ENCODE results near the gene KRT81. TPM values are rescaled to one million over a fixed set of nuclear protein-coding genes. Genes with fewer than 3 reads are reported as not detected.

The KRT81 gene
- total RNA-seq, 1 donor: not detected

DNA sequence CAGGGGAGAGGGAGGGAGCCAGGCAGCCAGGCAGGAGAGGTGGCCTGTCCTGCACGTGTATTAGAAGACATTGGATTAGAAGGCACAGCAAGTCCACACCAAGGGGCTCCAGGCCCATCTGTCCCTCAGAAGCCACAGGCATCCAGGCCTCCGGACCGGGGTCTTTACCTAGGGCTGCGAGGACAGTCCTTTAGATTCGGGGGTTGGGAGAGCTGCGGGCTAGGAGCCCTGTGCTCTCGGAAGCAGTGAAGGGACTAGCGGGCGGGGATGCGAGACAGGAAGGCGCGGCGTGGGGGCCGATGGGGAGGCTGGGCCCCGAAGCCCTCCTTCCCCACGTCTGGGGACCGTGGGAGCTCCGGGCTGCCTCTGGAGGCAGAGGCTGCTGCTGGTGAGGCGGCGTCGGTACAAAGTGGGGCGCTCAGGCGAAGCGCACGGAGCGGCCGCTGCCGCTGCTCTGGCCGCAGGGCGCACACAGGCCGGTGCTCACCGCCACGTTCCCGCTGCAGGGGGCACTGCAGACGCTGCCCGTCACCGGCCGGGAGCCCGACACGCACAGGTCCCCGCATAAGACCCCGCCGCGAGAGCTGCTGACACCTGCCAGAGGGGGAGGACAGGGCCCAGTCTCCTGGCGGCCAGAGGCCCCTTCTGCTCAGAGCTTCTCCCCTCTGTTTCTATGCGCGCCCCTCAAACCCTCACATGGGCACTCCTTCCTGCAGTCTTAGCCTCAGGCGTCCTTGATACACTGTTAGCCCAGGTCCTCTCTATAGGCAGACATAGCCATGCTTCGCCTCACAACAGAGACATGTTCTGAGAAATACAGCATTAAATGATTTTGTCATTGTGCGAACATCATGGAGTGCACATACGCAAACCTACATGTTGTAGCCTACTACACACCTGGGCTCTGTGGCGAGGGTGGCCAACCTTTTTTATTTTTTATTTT lies 41.0 kb downstream of the KRT81 start:
- Histone ChIP-seq H3K9me3 (ENCODE audit: low read depth, low read length) (no peaks in the 10 kb centered on the region), H3K27me3 (ENCODE audit: insufficient read depth, low read length) (peaks cover 28% of the 10 kb centered on the region), H3K4me3 (ENCODE audit: low read length) (no peak overlapping the region), H3K4me1 (ENCODE audit: insufficient read depth, low read length) (peaks cover 3% of the 10 kb centered on the region)

DNA sequence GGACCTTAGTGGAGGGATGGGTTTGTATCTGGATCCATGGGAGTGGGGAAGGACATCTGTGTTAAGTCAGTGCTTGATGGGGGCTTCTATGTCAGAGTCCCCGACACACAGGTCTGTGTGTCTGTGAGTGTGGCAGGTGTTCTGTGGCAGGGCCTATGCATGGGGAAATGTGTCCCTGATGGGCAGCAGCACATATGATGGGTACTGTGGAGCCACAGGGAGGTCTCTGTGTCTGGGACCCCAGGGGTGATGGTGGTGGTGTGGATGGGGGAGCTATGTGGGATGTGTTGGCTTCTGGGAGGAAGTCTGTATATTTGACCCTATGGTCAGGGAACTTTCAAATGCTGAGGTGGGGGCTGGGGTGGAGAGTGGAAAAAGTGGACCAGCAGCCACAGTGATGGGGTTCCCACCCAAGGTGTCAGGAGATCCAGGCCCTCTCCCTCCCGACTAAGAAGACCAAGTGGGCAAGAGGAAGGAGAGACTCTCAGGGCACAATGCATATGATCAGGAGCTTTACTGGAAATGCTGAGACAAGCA lies 41.8 kb downstream of the KRT81 start:
- Histone ChIP-seq H3K27me3 (ENCODE audit: insufficient read depth, low read length) (peaks cover 23% of the 10 kb centered on the region), H3K9me3 (ENCODE audit: low read depth, low read length) (no peaks in the 10 kb centered on the region), H3K4me1 (ENCODE audit: insufficient read depth, low read length) (peaks cover 5% of the 10 kb centered on the region), H3K4me3 (ENCODE audit: low read length) (no peak overlapping the region)

DNA sequence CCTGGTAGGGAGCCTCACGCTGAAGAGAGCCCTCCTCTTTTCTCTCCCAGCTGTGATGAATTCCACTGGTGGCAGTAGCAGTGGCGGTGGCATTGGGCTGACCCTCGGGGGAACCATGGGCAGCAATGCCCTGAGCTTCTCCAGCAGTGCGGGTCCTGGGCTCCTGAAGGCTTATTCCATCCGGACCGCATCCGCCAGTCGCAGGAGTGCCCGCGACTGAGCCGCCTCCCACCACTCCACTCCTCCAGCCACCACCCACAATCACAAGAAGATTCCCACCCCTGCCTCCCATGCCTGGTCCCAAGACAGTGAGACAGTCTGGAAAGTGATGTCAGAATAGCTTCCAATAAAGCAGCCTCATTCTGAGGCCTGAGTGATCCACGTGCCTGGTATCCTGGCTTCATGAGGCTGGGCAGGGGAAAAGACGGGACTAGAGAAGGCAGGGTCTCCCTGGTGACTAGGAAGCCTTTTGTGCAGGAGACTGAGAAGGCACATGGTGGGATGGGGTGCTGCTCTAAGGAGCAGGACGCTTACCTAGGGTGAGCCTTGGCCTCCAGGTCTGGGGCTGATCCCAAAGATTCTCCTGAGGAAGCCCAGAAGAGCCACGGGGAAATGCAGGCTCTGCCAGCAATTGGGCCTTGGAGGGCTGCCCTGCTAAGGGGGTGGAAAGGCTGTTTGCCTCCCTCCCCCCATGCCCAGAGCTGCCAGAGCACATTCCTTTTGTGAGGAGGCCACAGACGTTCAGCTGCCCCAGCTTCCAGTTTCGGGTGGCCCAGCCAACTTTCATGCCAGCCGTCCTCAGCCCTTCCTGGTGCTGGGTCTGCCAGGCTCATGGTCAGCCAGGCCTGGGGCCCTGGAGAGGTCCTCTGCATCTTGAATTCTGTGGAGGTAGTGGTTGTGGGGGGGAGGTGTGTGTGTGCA lies 42.5 kb downstream of the KRT81 start:
- no peak overlapping the region for H3K4me3 ChIP-seq (ENCODE audit: low read length)
- peaks cover 13% of the 10 kb centered on the region for H3K4me1 ChIP-seq (ENCODE audit: insufficient read depth, low read length)
- H3K27me3 ChIP-seq (ENCODE audit: insufficient read depth, low read length): peaks cover 23% of the 10 kb centered on the region
- no peaks in the 10 kb centered on the region for H3K9me3 ChIP-seq (ENCODE audit: low read depth, low read length)

DNA sequence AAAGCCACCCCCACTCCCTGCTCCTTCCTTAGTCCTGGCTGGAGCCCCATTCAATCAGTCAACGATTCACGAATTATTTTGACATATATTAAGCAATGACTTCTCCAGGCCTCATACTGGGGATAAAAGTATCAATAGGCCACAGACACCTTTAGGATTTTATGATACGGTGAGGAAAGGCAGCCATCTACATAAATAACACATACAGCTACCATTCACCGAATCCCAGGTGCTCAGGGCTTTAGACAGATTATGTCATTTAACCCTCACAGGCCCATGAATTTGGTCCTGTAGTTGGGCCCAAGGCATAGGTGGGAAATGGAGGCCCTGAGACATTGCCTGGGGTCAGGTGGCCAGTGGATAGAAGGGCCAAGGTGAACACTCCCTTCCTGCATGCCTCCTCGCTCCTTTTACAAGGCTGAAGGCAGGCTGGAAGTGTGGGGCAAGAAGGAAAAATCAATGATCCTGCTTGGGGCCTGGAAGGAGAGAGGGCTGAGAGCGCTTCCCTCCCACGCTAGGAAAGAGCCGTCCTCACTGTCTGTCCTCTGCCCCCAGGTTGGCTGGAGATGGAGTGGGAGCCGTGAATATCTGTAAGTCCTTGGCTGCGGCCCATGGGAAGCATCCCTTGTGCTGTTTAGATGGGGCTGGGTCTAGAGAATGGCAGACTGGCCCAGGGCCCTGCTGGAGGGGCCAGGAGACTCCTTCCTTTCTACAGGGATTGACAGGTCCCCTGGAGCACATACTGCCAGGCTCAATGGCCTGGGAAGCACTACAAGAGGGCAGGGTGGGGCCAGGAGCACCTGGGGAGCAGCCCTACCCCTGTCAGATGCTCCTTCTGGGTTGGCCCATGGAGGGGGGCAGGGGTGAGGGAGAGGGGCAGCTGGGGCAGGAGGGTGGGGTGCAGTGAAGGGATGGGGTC lies 43.5 kb downstream of the KRT81 start:
- H3K4me1 ChIP-seq (ENCODE audit: insufficient read depth, low read length): peaks cover 22% of the 10 kb centered on the region
- H3K27me3 ChIP-seq (ENCODE audit: insufficient read depth, low read length): peaks cover 23% of the 10 kb centered on the region
- H3K9me3 ChIP-seq (ENCODE audit: low read depth, low read length): no peaks in the 10 kb centered on the region
- H3K4me3 ChIP-seq (ENCODE audit: low read length): no peak overlapping the region

DNA sequence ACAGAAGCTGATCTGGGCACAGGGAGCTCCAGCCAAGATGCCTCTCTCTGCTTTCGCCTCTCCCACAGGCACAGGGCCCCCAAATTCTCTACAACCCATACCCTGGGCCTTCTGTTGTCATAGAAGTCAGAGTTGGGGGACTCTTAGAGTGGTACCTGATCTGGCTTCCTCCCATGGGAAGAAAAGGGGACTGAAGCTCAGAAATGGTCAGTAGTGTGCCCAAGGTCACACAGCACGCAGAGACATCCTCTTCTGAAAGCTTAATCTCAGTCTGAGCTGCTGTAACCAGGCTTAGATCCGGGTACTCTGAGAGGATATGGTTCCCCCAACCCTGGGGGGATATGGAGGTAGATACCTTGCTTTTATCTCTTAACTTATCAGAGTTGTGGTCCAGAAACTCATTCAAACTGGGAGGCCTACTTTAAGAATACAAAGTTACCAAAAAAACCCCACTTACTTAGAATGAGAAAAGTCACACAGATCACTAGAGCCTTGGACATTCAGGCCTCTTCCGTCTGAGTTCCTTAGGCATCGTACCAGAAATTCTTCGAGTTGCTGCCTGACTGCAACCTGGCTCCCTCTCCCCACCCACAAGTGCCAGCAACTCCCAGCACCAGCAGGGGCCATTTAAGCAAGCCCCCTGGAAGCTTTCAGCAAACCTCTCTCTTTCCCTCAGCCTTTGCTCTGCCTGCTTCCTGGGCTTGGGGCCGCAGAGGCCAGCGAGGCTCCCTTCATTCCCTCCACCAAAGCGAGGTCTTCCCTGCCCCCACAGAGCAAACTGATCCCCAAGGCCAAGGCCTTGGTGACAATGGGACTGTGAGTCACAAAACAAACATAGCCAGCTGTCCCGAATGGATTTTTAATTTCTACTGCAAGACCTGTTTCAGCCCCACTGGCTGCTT lies 44.4 kb downstream of the KRT81 start:
- H3K27me3 ChIP-seq (ENCODE audit: insufficient read depth, low read length): peaks cover 23% of the 10 kb centered on the region
- no peak overlapping the region for H3K4me3 ChIP-seq (ENCODE audit: low read length)
- no peaks in the 10 kb centered on the region for H3K9me3 ChIP-seq (ENCODE audit: low read depth, low read length)
- peaks cover 23% of the 10 kb centered on the region for H3K4me1 ChIP-seq (ENCODE audit: insufficient read depth, low read length)

DNA sequence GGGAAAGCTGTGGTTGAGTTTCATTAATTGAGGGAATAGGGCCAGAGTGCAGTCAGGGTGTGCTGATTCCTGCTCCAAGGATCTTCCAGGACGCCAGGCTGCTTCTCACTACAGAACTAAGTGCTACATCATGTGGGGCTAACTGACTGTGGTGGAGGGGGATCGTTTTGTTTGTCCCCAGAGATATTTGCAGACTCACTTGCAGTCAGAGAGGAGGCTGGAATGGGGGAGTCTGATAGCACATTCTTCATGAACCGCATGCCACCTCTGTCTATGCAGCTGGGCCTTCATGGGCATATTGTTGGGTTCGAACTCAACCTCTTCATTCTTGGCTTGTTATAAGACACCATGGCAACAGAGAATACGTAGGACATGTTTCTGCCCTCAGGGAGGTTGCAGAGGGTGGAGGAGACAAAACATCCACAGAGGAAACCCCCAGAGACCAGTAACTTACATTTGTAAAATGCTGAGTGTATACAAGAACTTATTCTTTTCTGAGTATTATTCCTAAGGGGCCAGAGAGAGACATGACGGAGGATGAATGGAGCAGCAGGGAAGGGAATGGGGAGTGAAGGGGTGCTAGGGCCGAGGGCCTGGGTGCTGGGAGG lies 45.3 kb downstream of the KRT81 start:
- H3K9me3 ChIP-seq (ENCODE audit: low read depth, low read length): no peaks in the 10 kb centered on the region
- no peak overlapping the region for H3K4me3 ChIP-seq (ENCODE audit: low read length)
- peaks cover 20% of the 10 kb centered on the region for H3K4me1 ChIP-seq (ENCODE audit: insufficient read depth, low read length)
- H3K27me3 ChIP-seq (ENCODE audit: insufficient read depth, low read length): peaks cover 16% of the 10 kb centered on the region

DNA sequence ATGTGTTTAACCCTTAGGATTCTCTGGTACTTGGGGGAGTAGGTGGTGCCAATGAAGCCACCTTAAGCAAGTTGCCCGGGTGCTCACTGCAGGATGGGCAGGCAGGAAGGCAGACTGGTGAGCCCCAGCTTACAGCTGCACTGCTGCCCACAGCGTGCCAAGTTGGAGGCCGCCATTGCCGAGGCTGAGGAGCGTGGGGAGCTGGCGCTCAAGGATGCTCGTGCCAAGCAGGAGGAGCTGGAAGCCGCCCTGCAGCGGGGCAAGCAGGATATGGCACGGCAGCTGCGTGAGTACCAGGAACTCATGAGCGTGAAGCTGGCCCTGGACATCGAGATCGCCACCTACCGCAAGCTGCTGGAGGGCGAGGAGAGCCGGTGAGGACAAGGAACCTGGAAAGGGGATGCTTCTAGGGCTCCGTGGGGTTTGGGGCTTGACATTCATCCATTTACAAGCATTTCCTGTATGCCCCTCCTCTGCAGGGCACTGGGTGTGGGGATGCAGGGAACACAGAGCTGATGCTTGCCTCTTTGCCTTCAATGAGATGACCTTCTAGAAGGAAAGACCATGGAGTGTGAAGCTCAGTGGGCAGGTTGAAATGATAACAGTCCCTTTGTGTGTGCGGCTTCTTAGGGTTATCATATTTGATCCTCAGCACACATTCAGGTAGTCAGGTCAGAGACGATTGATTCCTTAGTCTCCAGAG lies 45.9 kb downstream of the KRT81 start:
- no peaks in the 10 kb centered on the region for H3K9me3 ChIP-seq (ENCODE audit: low read depth, low read length)
- peaks cover 20% of the 10 kb centered on the region for H3K4me1 ChIP-seq (ENCODE audit: insufficient read depth, low read length)

DNA sequence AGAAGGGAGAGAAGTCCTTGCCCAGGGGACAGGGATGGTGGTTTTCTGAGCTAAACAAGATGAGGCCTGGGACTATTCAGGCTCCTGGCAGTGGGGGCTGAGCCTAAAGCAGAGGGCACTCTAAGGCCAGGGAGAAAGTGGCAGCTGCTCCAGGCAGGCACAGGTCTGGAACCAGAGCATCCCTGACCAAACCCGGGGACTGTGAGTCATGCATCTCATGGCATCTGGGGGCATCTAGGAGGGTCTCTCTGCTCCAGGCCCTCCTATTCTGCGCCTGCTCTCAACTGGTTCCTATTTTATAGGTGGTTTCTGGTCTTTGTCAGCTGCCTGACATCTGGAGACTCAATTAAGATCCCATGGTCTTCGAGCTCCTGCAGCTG lies 46.7 kb downstream of the KRT81 start:
- peaks cover 6% of the 10 kb centered on the region for H3K27me3 ChIP-seq (ENCODE audit: insufficient read depth, low read length)
- peaks cover 20% of the 10 kb centered on the region for H3K4me1 ChIP-seq (ENCODE audit: insufficient read depth, low read length)
- H3K4me3 ChIP-seq (ENCODE audit: low read length): no peak overlapping the region
- no peaks in the 10 kb centered on the region for H3K9me3 ChIP-seq (ENCODE audit: low read depth, low read length)

More for the DNA sequence above, 45.9 kb downstream of the KRT81 start:
- peaks cover 12% of the 10 kb centered on the region for H3K27me3 ChIP-seq (ENCODE audit: insufficient read depth, low read length)
- H3K4me3 ChIP-seq (ENCODE audit: low read length): no peak overlapping the region

DNA sequence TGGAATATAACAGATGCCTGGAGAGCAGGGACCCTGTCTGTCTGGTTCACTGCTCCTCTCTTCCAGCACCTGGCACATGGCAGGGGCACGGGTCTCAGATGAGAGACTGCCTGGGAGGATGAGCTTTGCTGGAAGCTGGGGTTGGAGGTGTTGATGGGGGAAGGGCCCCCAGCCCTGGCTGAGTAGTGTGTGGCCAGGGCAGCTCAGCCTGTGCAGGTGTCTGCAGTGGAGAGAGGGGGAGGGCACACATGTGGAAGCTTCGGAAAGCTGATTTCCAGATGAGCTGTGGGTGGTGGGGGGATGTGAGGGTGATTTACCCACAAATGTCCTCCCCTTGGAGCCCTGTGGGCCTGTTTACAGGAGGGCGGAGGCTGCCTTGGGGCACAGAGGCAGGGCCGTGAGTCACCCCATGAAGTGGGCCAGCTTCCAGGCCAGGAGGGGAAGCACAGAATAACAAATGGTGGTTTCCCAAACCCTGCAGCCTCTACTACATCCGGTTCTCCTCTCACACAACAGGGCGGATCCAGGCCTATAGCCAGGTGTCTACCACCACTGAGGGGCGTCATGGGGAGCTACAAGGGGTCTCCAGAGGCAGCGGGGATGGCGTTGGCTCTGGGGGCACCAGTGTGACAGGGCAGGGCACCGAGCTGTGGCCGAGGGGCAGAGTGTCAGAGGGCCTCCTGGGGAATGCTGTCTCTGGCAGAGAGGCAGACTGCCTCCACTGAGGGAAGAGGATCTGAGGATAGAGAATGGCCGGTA lies 47.3 kb downstream of the KRT81 start:
- no peaks in the 10 kb centered on the region for H3K9me3 ChIP-seq (ENCODE audit: low read depth, low read length)

DNA sequence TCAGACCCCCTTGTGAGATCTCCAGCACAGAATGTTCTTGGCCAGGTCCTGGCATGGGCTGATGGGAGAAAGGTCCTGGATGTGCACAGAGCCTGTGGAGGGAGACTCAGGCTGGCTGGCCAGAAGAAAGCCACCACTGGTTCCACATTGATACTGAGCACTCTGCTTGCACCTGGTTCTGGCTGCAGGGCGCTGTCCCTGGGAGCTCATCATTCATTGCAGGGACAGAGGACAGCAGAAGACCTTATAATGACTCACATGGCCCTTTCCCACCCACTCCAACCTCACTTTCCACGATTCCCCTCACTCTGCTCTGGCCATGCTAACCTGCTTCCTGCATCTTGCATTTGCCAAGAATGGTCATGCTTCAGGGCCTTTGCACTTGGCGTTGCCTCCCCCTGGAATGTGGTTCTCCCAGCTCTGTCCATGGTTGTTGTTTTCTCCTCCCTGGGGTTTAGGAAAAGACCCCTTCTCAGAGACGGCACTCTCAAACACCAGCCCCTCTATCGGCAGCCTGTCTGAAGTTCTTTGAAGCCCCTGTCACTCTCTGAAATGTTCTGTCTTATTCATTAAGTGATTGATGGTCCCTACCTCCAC lies 48.0 kb downstream of the KRT81 start:
- Histone ChIP-seq H3K27me3 (ENCODE audit: insufficient read depth, low read length) (no peaks in the 10 kb centered on the region), H3K9me3 (ENCODE audit: low read depth, low read length) (no peaks in the 10 kb centered on the region), H3K4me1 (ENCODE audit: insufficient read depth, low read length) (peaks cover 20% of the 10 kb centered on the region), H3K4me3 (ENCODE audit: low read length) (no peak overlapping the region)

More for the DNA sequence above, 47.3 kb downstream of the KRT81 start:
- H3K4me1 ChIP-seq (ENCODE audit: insufficient read depth, low read length): peaks cover 20% of the 10 kb centered on the region
- H3K4me3 ChIP-seq (ENCODE audit: low read length): no peak overlapping the region
- peaks cover 3% of the 10 kb centered on the region for H3K27me3 ChIP-seq (ENCODE audit: insufficient read depth, low read length)

DNA sequence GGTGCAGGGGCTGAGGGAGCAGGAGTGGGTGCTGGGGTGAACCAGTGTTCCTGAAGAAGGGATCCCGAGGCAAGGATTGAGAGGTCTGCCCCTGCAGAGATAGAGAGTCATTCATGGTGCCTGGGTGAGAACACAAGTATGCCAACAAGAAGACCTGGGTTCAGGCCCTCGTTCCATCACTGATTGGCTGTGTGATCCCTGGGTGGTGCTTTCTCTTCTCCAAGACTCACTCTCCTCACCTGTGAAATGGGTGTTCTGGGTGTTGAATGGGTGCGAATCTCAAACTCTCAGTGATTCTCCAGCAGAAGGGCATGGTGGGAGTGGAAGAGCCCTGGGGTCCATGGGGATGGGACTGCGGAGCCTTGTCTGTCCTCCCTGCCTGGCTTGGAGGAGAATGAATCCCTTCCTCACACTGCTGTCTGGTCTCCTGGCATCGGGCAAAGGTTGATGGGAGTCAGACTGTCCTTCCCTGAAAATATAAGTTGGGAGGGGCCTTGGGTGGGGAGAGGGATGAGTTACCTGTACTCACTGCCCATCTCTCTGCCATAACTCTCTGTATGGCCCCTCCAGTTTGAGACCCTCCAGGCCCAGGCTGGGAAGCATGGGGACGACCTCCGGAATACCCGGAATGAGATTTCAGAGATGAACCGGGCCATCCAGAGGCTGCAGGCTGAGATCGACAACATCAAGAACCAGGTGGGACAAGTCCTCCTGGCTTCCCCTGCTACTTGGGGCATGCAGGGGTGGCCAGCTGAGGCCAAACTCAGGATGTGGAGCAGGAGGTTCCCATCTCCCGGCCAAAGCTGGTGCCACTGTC lies 48.7 kb downstream of the KRT81 start:
- Histone ChIP-seq H3K9me3 (ENCODE audit: low read depth, low read length) (no peaks in the 10 kb centered on the region), H3K27me3 (ENCODE audit: insufficient read depth, low read length) (no peaks in the 10 kb centered on the region), H3K4me1 (ENCODE audit: insufficient read depth, low read length) (peaks cover 20% of the 10 kb centered on the region), H3K4me3 (ENCODE audit: low read length) (no peak overlapping the region)
